H1 (cell line): ENCODE data around the gene CORIN. TPM values are rescaled to one million over a fixed set of nuclear protein-coding genes. Genes with fewer than 3 reads are reported as not detected.

Experiments
- CTCF ChIA-PET: fragments of 300-600 bp; sonication (Branson Sonifier 250); formaldehyde crosslinking; loops from one replicate; lab custom pipeline; 2021; ENCODE audit not compliant: partially characterized antibody; lab: Charles Lee
- POLR2A ChIA-PET: fragments of 300-600 bp; sonication (Branson Sonifier 250); formaldehyde crosslinking; loops from one replicate; lab custom pipeline; 2021; ENCODE audit warnings: inconsistent platforms; ENCODE audit not compliant: partially characterized antibody; lab: Charles Lee
- DNase-seq, 2 experiments: peaks; one replicate each; pipeline versions ENCODE4 v3.0.0 to v3.0.0-alpha.2; 2010 to 2022; ENCODE audit warnings: low spot score in 2 of 2, low read depth in 1 of 2, mixed read lengths in 1 of 2
- FAIRE-seq: peaks from 2 replicates; lab custom pipeline; 2011; peaks lifted over from hg19 to GRCh38; lab: Jason Lieb, UNC
- H2AFZ ChIP-seq: 2 replicates; pipeline ENCODE4 v1.8.1; 2012; ENCODE audit warnings: low read length, inconsistent platforms
- H2AK5ac ChIP-seq: 2 replicates; pipeline ENCODE4 v1.6.1; 2013; ENCODE audit warnings: low read depth, low read length
- H2BK120ac ChIP-seq: replicated peaks from 2 replicates; pipeline ENCODE3; 2013; ENCODE audit warnings: low read depth, low read length, inconsistent platforms
- H2BK12ac ChIP-seq: 2 replicates; pipeline ENCODE4 v1.6.1; 2013; ENCODE audit warnings: low read depth, low read length
- H2BK15ac ChIP-seq: 2 replicates; pipeline ENCODE4 v1.6.1; 2013; ENCODE audit warnings: low read length
- H2BK20ac ChIP-seq: 2 replicates; pipeline ENCODE4 v1.6.1; 2013; ENCODE audit warnings: low read length
- H2BK5ac ChIP-seq: 2 replicates; pipeline ENCODE4 v1.6.1; 2013; ENCODE audit warnings: low read depth, low read length
- H3K14ac ChIP-seq: 2 replicates; pipeline ENCODE4 v1.6.1; 2013; ENCODE audit warnings: inconsistent platforms; ENCODE audit not compliant: insufficient read length
- H3K18ac ChIP-seq: 2 replicates; pipeline ENCODE4 v1.6.1; 2013; ENCODE audit warnings: low read length; ENCODE audit errors: extremely low read depth
- H3K23ac ChIP-seq: 2 replicates; pipeline ENCODE4 v1.6.1; 2013; ENCODE audit warnings: inconsistent platforms; ENCODE audit not compliant: insufficient read length
- H3K23me2 ChIP-seq: 2 replicates; pipeline ENCODE4 v1.6.1; 2013; ENCODE audit warnings: low read depth, low read length
- H3K27ac ChIP-seq: 2 replicates; pipeline ENCODE4 v1.6.1; 2011; ENCODE audit warnings: low read depth, low read length, inconsistent platforms
- H3K27me3 ChIP-seq, 4 experiments: replicated peaks in 1 of 4; 1 replicate in 1 of 4; 2 replicates in 3 of 4; pipeline versions ENCODE4 v1.6.1 to v1.8.1; 2011 to 2013; ENCODE audit warnings: low read length in 3 of 4, mild to moderate bottlenecking in 3 of 4, inconsistent platforms in 2 of 4, mixed read lengths in 2 of 4, moderate library complexity in 1 of 4; ENCODE audit not compliant: control insufficient read depth in 3 of 4, insufficient read depth in 3 of 4; ENCODE audit errors: extremely low read depth in 1 of 4
- H3K36me3 ChIP-seq, 4 experiments: 2 replicates each; pipeline versions ENCODE4 v1.6.1 to v1.8.1; 2011 to 2013; ENCODE audit warnings: mild to moderate bottlenecking in 4 of 4, low read length in 3 of 4, moderate library complexity in 2 of 4, control low read depth in 1 of 4, inconsistent platforms in 1 of 4; ENCODE audit not compliant: insufficient read depth in 4 of 4, control insufficient read depth in 2 of 4
- H3K4ac ChIP-seq: replicated peaks from 2 replicates; pipeline ENCODE3; 2013; ENCODE audit warnings: low read length, low read depth, mixed read lengths, inconsistent platforms; ENCODE audit not compliant: insufficient read length
- H3K4me1 ChIP-seq, 4 experiments: replicated peaks in 1 of 4; 1 replicate in 1 of 4; 2 replicates in 3 of 4; pipeline versions ENCODE4 v1.6.1 to v1.8.1; 2011 to 2013; ENCODE audit warnings: low read length in 3 of 4, inconsistent platforms in 2 of 4, mixed read lengths in 1 of 4; ENCODE audit not compliant: insufficient read depth in 4 of 4, control insufficient read depth in 3 of 4
- H3K4me2 ChIP-seq, 2 experiments: 2 replicates each; pipeline versions ENCODE4 v1.6.1 to v1.8.1; 2011 to 2013; ENCODE audit warnings: low read depth in 2 of 2, low read length in 2 of 2, control low read depth in 1 of 2, inconsistent platforms in 1 of 2, mild to moderate bottlenecking in 1 of 2; ENCODE audit not compliant: insufficient read depth in 1 of 2
- H3K4me3 ChIP-seq, 4 experiments: fragments of 200-600, 300-600 bp in 1 of 4; sonication (generic), shearing (Covaris generic), sonication (Bioruptor Twin) in 1 of 4; 2 replicates each; pipeline versions ENCODE4 v1.5.1 to v1.8.1; 2011 to 2016; ENCODE audit warnings: low read length in 4 of 4, low read depth in 3 of 4, control low read depth in 2 of 4, inconsistent platforms in 2 of 4, mild to moderate bottlenecking in 2 of 4, mixed read lengths in 1 of 4, moderate library complexity in 1 of 4; ENCODE audit not compliant: insufficient read depth in 2 of 4; ENCODE audit errors: extremely low read depth in 1 of 4
- H3K56ac ChIP-seq: replicated peaks from 2 replicates; pipeline ENCODE3; 2013; ENCODE audit warnings: low read depth, mild to moderate bottlenecking, mixed read lengths, low read length, inconsistent platforms; ENCODE audit not compliant: insufficient read length
- H3K79me1 ChIP-seq: 2 replicates; pipeline ENCODE4 v1.6.1; 2013; ENCODE audit warnings: low read depth, low read length, control low read depth
- H3K79me2 ChIP-seq, 2 experiments: 2 replicates each; pipeline versions ENCODE4 v1.6.1 to v1.8.1; 2012 to 2013; ENCODE audit warnings: low read length in 2 of 2, mild to moderate bottlenecking in 2 of 2, inconsistent platforms in 1 of 2; ENCODE audit not compliant: insufficient read depth in 2 of 2, control insufficient read depth in 1 of 2
- H3K9ac ChIP-seq, 4 experiments: replicated peaks in 1 of 4; 1 replicate in 1 of 4; 2 replicates in 3 of 4; pipeline versions ENCODE4 v1.6.1 to v1.8.1; 2011 to 2013; ENCODE audit warnings: low read depth in 3 of 4, low read length in 3 of 4, control low read depth in 2 of 4, mild to moderate bottlenecking in 2 of 4, moderate library complexity in 2 of 4, inconsistent platforms in 1 of 4; ENCODE audit errors: extremely low read depth in 1 of 4
- H3K9me3 ChIP-seq, 2 experiments: 2 replicates each; pipeline versions ENCODE4 v1.6.1 to v1.8.1; 2012 to 2013; ENCODE audit warnings: mild to moderate bottlenecking in 2 of 2, moderate library complexity in 2 of 2, control low read depth in 1 of 2, inconsistent platforms in 1 of 2, low read depth in 1 of 2, low read length in 1 of 2, mixed read lengths in 1 of 2; ENCODE audit not compliant: insufficient read depth in 2 of 2
- H4K20me1 ChIP-seq, 2 experiments: replicated peaks in 1 of 2; 2 replicates each; pipeline versions ENCODE3 to v1.8.1; 2011 to 2013; ENCODE audit warnings: inconsistent platforms in 2 of 2, low read length in 2 of 2, mild to moderate bottlenecking in 1 of 2; ENCODE audit not compliant: insufficient read depth in 2 of 2, control insufficient read depth in 1 of 2
- H4K5ac ChIP-seq: 2 replicates; pipeline ENCODE4 v1.6.1; 2013; ENCODE audit warnings: low read length, low read depth, mixed read lengths, inconsistent platforms; ENCODE audit not compliant: insufficient read length
- H4K8ac ChIP-seq: 2 replicates; pipeline ENCODE4 v1.8.0; 2013; ENCODE audit warnings: mild to moderate bottlenecking, moderate library complexity, low read length, inconsistent platforms; ENCODE audit not compliant: insufficient read depth; ENCODE audit errors: extremely low read depth
- H4K91ac ChIP-seq: replicated peaks from 2 replicates; pipeline ENCODE3; 2013; ENCODE audit warnings: low read length, mixed read lengths, inconsistent platforms; ENCODE audit not compliant: insufficient read length
- ATF2 ChIP-seq: IDR thresholded peaks from 2 replicates; pipeline ENCODE4 v1.6.1; 2012; ENCODE audit warnings: low read length, inconsistent platforms
- CHD1 ChIP-seq: IDR thresholded peaks from 2 replicates; pipeline ENCODE4 v1.6.1; 2012; ENCODE audit warnings: low read depth, low read length, improper control_type of control experiment
- JUN ChIP-seq: IDR thresholded peaks from 2 replicates; pipeline ENCODE4 v1.6.1; 2011; ENCODE audit warnings: low read depth, mild to moderate bottlenecking, improper control_type of control experiment, low read length
- JUND ChIP-seq: IDR thresholded peaks from 2 replicates; pipeline ENCODE4 v1.6.1; 2011; ENCODE audit warnings: mild to moderate bottlenecking, improper control_type of control experiment, low read length
- MAFK ChIP-seq: IDR thresholded peaks from 2 replicates; pipeline ENCODE4 v1.6.1; 2012; ENCODE audit warnings: low read depth, mild to moderate bottlenecking, improper control_type of control experiment, low read length
- NANOG ChIP-seq: IDR thresholded peaks from 2 replicates; pipeline ENCODE4 v1.6.1; 2011; ENCODE audit warnings: low read length, low read depth, mild to moderate bottlenecking, inconsistent platforms; ENCODE audit not compliant: insufficient read depth, poor library complexity, severe bottlenecking
- POLR2A ChIP-seq, 2 experiments: IDR thresholded peaks; 1 replicate in 1 of 2; 2 replicates in 1 of 2; pipeline ENCODE4 v1.6.1; 2011; ENCODE audit warnings: low read depth in 2 of 2, low read length in 2 of 2, mild to moderate bottlenecking in 2 of 2; ENCODE audit errors: control extremely low read depth in 1 of 2
- POU5F1 ChIP-seq: IDR thresholded peaks from 2 replicates; pipeline ENCODE4 v1.6.1; 2011; ENCODE audit warnings: low read depth, mild to moderate bottlenecking, low read length, moderate library complexity
- RAD21 ChIP-seq, 2 experiments: IDR thresholded peaks in 1 of 2; conservative IDR thresholded peaks in 1 of 2; 2 replicates each; pipeline ENCODE4 v1.6.1; 2011; ENCODE audit warnings: low read depth in 2 of 2, low read length in 2 of 2, improper control_type of control experiment in 1 of 2, inconsistent platforms in 1 of 2, mild to moderate bottlenecking in 1 of 2, moderate library complexity in 1 of 2
- SIN3A ChIP-seq, 2 experiments: IDR thresholded peaks in 1 of 2; conservative IDR thresholded peaks in 1 of 2; 2 replicates each; pipeline ENCODE4 v1.6.1; 2011 to 2012; ENCODE audit warnings: low read length in 2 of 2, improper control_type of control experiment in 1 of 2, low read depth in 1 of 2, mild to moderate bottlenecking in 1 of 2
- SUZ12 ChIP-seq: fragments of 200-600 bp; sonication (generic); IDR thresholded peaks from 2 replicates; pipeline ENCODE4 v1.6.1; 2012; ENCODE audit warnings: mild to moderate bottlenecking, inconsistent platforms, low read length, moderate library complexity, mixed read lengths
- TAF7 ChIP-seq: optimal IDR thresholded peaks from 2 replicates; pipeline ENCODE3; 2011; ENCODE audit warnings: low read depth, mild to moderate bottlenecking, inconsistent platforms, low read length, moderate library complexity, borderline replicate concordance
- TBP ChIP-seq: IDR thresholded peaks from 2 replicates; pipeline ENCODE4 v1.6.1; 2011; ENCODE audit warnings: low read depth, low read length, improper control_type of control experiment
- WGBS, 2 experiments: shearing (Covaris generic) in 1 of 2; methylation state at CpG; one replicate each; pipeline versions ENCODE4 v1.1.6 to v1.1.7; 2013 to 2015; ENCODE audit warnings: low lambda C conversion rate in 2 of 2, mixed read lengths in 2 of 2, inconsistent platforms in 1 of 2, low coverage in 1 of 2, missing lambda C conversion rate in 1 of 2; ENCODE audit not compliant: insufficient replicate concordance in 2 of 2, insufficient coverage in 1 of 2, insufficient read length in 1 of 2; ENCODE audit errors: extremely low coverage in 1 of 2, missing lambda C conversion rate in 1 of 2; 5-methylcytosine and 5-hydroxymethylcytosine counted together
- polyA plus RNA-seq, 7 experiments: library from polyadenylated mRNA; depleted of rRNA in 3 of 7; stranded (reverse) in 5 of 7; unstranded in 2 of 7; fragments of >200 nt in 5 of 7; fragments of 200-250 nt in 2 of 7; gene quantifications; 1 replicate in 5 of 7; 2 replicates in 1 of 7; 4 replicates in 1 of 7; pipeline versions ENCODE4 v1.2.1 to v1.2.3, GENCODE V29; 2011 to 2013; ENCODE audit warnings: missing spikeins in 2 of 7, mixed read lengths in 2 of 7
- total RNA-seq: library from RNA; stranded (reverse); fragmentation: NEBNext Ultra II Directional; extraction: Animal tissue kit (Norgen Biotek cat#: 25700); gene quantifications from 2 replicates; pipeline ENCODE4 v1.2.1, GENCODE V29; 2021

Gene CORIN
- total and polyA plus RNA-seq, 2 of the 8 experiments (the other 6 are each of a cell fraction or from before 2014, with no cell fraction given), result 0.09 to 0.32 TPM

- Histone ChIP-seq H2BK5ac (no peak overlapping the region), H2AFZ (no peak overlapping the region), H4K8ac (no peak overlapping the region), H3K4me3 (no peak overlapping the region), H3K27ac (no peak overlapping the region), H3K4me2 (no peak overlapping the region), H3K79me1 (no peaks in the 10 kb centered on the region), H2BK15ac (no peak overlapping the region), H3K4me1 (no peaks in the 10 kb centered on the region), H2BK120ac (no peak overlapping the region), H3K23me2 (no peaks in the 10 kb centered on the region), H3K56ac (no peak overlapping the region), H2BK12ac (no peak overlapping the region), H3K23ac (no peak overlapping the region), H3K18ac (no peak overlapping the region), H3K27me3 (no peaks in the 10 kb centered on the region), H3K4ac (no peak overlapping the region), H3K9me3 (no peaks in the 10 kb centered on the region), H3K14ac (no peak overlapping the region), H3K9ac (no peak overlapping the region), H2AK5ac (no peak overlapping the region), H4K20me1 (no peaks in the 10 kb centered on the region), H4K5ac (no peak overlapping the region), H3K36me3 (no peaks in the 10 kb centered on the region), H4K91ac (no peak overlapping the region), H3K79me2 (no peaks in the 10 kb centered on the region), H2BK20ac (no peak overlapping the region)
- no peak for TF ChIP-seq CHD1
- no peak for TF ChIP-seq JUN
- TF ChIP-seq ATF2, result no peak
- TF ChIP-seq JUND, result no peak
- TF ChIP-seq POU5F1, result no peak
- TF ChIP-seq SUZ12, result no peak
- TF ChIP-seq MAFK, result no peak
- no peak for TF ChIP-seq POLR2A (IDR thresholded peaks at IDR 0.05; ENCODE audit: control extremely low read depth in 1 of 2, low read depth in 2 of 2, low read length in 2 of 2)
- no peak for TF ChIP-seq TAF7
- no peak for TF ChIP-seq RAD21 (IDR thresholded peaks at IDR 0.05 in 1 of 2, conservative IDR thresholded peaks at IDR 0.05 in 1 of 2; ENCODE audit: low read depth in 2 of 2, low read length in 2 of 2)
- no peak for TF ChIP-seq NANOG
- TF ChIP-seq SIN3A (conservative IDR thresholded peaks at IDR 0.05 in 1 of 2, IDR thresholded peaks at IDR 0.05 in 1 of 2; ENCODE audit: low read depth in 1 of 2, low read length in 2 of 2), result no peak
- no peak for TF ChIP-seq TBP
- DNase-seq (no peak), FAIRE-seq (no peak)
- ChIA-PET CTCF (interaction anchor here (1.0 to 2.3 kb wide), 4 partner anchors 21 to 61 kb away, joined by 3 to 7 read pairs (median 3); partner anchors contain the start of gene CORIN), POLR2A (no interaction called here)
- WGBS, 2 experiments, result 100% methylated on average over 2 of the region's 2 CpGs; no CpG with 5 or more reads in 1 of the 2 experiments
Observed at GRCh38 chr4:47776353-47776752, 61.5 kb downstream of the CORIN start.
